GM12865 (cell line): ENCODE results near the gene DGKI.

Source experiments
- DNase-seq: peaks from one replicate; pipeline ENCODE4 v3.0.0; 2010; ENCODE audit warnings: low read depth
- H3K4me3 ChIP-seq: 2 replicates; pipeline ENCODE4 v1.5.1; 2011; ENCODE audit warnings: mild to moderate bottlenecking, low read depth, low read length, control low read depth
- CTCF ChIP-seq: IDR thresholded peaks from 2 replicates; pipeline ENCODE4 v1.5.1; 2011; ENCODE audit warnings: low read length, control low read depth, low read depth, inconsistent platforms; ENCODE audit not compliant: insufficient read depth; ENCODE audit errors: missing control alignments

The DGKI gene

GRCh38 chr7:137862358-137862757 is 15.6 kb upstream of the DGKI start:
- H3K4me3 ChIP-seq = no peak overlapping the region
- DNase-seq = no peak
- no peak for TF ChIP-seq CTCF

- no peak overlapping the region for H3K4me3 ChIP-seq
- TF ChIP-seq CTCF = no peak
- DNase-seq = no peak
Measured at GRCh38 chr7:137860542-137860941, 13.8 kb upstream of the DGKI start.

GRCh38 chr7:137853053-137853452 is 6.3 kb upstream of the DGKI start:
- no peak overlapping the region for H3K4me3 ChIP-seq
- TF ChIP-seq CTCF = no peak
- DNase-seq = no peak

GRCh38 chr7:137852108-137852507 is 5.3 kb upstream of the DGKI start:
- no peak for TF ChIP-seq CTCF
- H3K4me3 ChIP-seq = no peak overlapping the region
- no peak for DNase-seq

GRCh38 chr7:137850972-137851945 is 4.5 kb upstream of the DGKI start:
- H3K4me3 ChIP-seq = no peak overlapping the region
- TF ChIP-seq CTCF = no peak
- no peak for DNase-seq

GRCh38 chr7:137850571-137850970 is 3.8 kb upstream of the DGKI start:
- H3K4me3 ChIP-seq = no peak overlapping the region
- no peak for TF ChIP-seq CTCF
- no peak for DNase-seq
